HepG2 (cell line): Measurements from ENCODE around the gene UBTD1. TPM values are rescaled to one million over a fixed set of nuclear protein-coding genes. Genes with fewer than 3 reads are reported as not detected.

Experiments
- AHDC1 ChIP-seq: sonication (generic); formaldehyde crosslinking; IDR thresholded peaks from 2 replicates; pipeline ENCODE4 v1.5.1; 2020; ENCODE audit warnings: mild to moderate bottlenecking, missing genetic modification reagents, borderline replicate concordance
- DRAP1 ChIP-seq: IDR thresholded peaks from 2 replicates; pipeline ENCODE4 v1.6.1; 2016; ENCODE audit warnings: missing genetic modification reagents, missing compliant biosample characterization
- GLMP ChIP-seq: sonication (generic); formaldehyde crosslinking; IDR thresholded peaks from 2 replicates; pipeline ENCODE4 v1.9.0; 2021; ENCODE audit warnings: missing genetic modification reagents, mild to moderate bottlenecking, borderline replicate concordance
- LBX2 ChIP-seq: sonication (generic); formaldehyde crosslinking; IDR thresholded peaks from 2 replicates; pipeline ENCODE4 v1.5.0; 2020; ENCODE audit warnings: missing genetic modification reagents, mild to moderate bottlenecking, borderline replicate concordance
- MXD3 ChIP-seq: IDR thresholded peaks from 2 replicates; pipeline ENCODE4 v1.6.1; 2016; ENCODE audit warnings: mild to moderate bottlenecking, missing biosample characterization, missing genetic modification reagents
- PCBP2 ChIP-seq: fragments of 200-400 bp; formaldehyde crosslinking; optimal IDR thresholded peaks from 2 replicates; pipeline ENCODE3; 2018; ENCODE audit warnings: low read length, low read depth; ENCODE audit not compliant: poor library complexity, severe bottlenecking
- RELA ChIP-seq: sonication (generic); formaldehyde crosslinking; IDR thresholded peaks from 2 replicates; pipeline ENCODE4 v1.4.0; 2020; ENCODE audit warnings: missing genetic modification reagents
- SMARCC2 ChIP-seq: fragments of 450-650 bp; IDR thresholded peaks from 2 replicates; pipeline ENCODE4 v1.6.1; 2017; ENCODE audit warnings: antibody characterized with exemption, mild to moderate bottlenecking
- SOX6 ChIP-seq, 2 experiments: fragments of 450-650 bp in 1 of 2; sonication (generic) in 1 of 2; formaldehyde crosslinking in 1 of 2; IDR thresholded peaks; 2 replicates each; pipeline versions ENCODE4 v1.4.0 to v1.6.1; 2017 to 2020; ENCODE audit warnings: antibody characterized with exemption in 1 of 2, mild to moderate bottlenecking in 1 of 2, missing genetic modification reagents in 1 of 2
- TFDP2 ChIP-seq: sonication (generic); formaldehyde crosslinking; IDR thresholded peaks from 2 replicates; pipeline ENCODE4 v1.4.0; 2020; ENCODE audit warnings: missing genetic modification reagents
- ZNF441 ChIP-seq: sonication (generic); formaldehyde crosslinking; IDR thresholded peaks from 2 replicates; pipeline ENCODE4 v1.7.0; 2021; ENCODE audit warnings: missing genetic modification reagents, borderline replicate concordance
- ZNF512 ChIP-seq: sonication (generic); formaldehyde crosslinking; IDR thresholded peaks from 2 replicates; pipeline ENCODE4 v1.4.0; 2020; ENCODE audit warnings: mild to moderate bottlenecking, missing genetic modification reagents
- ZNF580 ChIP-seq: IDR thresholded peaks from 2 replicates; pipeline ENCODE4 v1.6.1; 2016; ENCODE audit warnings: low read depth, borderline replicate concordance
- ZNF709 ChIP-seq: sonication (generic); formaldehyde crosslinking; IDR thresholded peaks from 2 replicates; pipeline ENCODE4 v1.5.0; 2020; ENCODE audit warnings: mild to moderate bottlenecking, missing genetic modification reagents
- ZNF740 ChIP-seq: sonication (generic); formaldehyde crosslinking; IDR thresholded peaks from 2 replicates; pipeline ENCODE4 v1.4.0; 2020; ENCODE audit warnings: missing genetic modification reagents
- polyA plus RNA-seq, 8 experiments: library from polyadenylated mRNA; depleted of rRNA in 3 of 8; stranded (reverse) in 7 of 8; unstranded in 1 of 8; fragments of >200 nt; fragmentation: Illumina TruSeq in 4 of 8; extraction: Trizol in 4 of 8; gene quantifications; 2 replicates each; pipeline versions ENCODE4 v1.2.1 to v1.2.3, GENCODE V29; 2011 to 2016; ENCODE audit warnings: low read depth in 4 of 8, missing spikeins in 1 of 8, mixed read lengths in 1 of 8; ENCODE audit not compliant: insufficient read depth in 1 of 8
- total RNA-seq, 5 experiments: library from RNA; depleted of rRNA; stranded (reverse); fragments of >200 nt; fragmentation: Illumina TruSeq; extraction: Trizol; gene quantifications; 2 replicates each; pipeline ENCODE4 v1.2.3, GENCODE V29; 2016; ENCODE audit warnings: low read depth in 1 of 5

Gene UBTD1
- total and polyA plus RNA-seq, 2 of the 13 experiments (the other 11 are each of a cell fraction or from before 2014, with no cell fraction given) = 7.9 to 10.0 TPM

GRCh38 chr10:97498076-97498840 is 466 bp upstream of the UBTD1 start, which contains the start of gene MMS19 (continued):
- no peak for TF ChIP-seq AHDC1 (CRISPR knock-in tag)
- TF ChIP-seq PCBP2 = no peak
- 0 out of 2 replicates have a peak, but pooled peaks have one; percentile 38 for TF ChIP-seq RELA (CRISPR knock-in tag)
- TF ChIP-seq SOX6 (IDR thresholded peaks at IDR 0.05) = no peak
- peak; percentile 46 for TF ChIP-seq SOX6 (CRISPR knock-in tag; IDR thresholded peaks at IDR 0.05)
- TF ChIP-seq GLMP (CRISPR knock-in tag) = no peak
- TF ChIP-seq ZNF441 (CRISPR knock-in tag) = no peak; the same call in 1 of the 2 replicates
- peak; percentile 91 for TF ChIP-seq DRAP1
- TF ChIP-seq ZNF580 = no peak
- no peak for TF ChIP-seq ZNF740
- TF ChIP-seq ZNF709 (CRISPR knock-in tag) = peak; percentile 45; the same call in 1 of the 2 replicates
- TF ChIP-seq SMARCC2 = no peak
- TF ChIP-seq TFDP2 (CRISPR knock-in tag) = peak; percentile 37
- no peak for TF ChIP-seq MXD3 (CRISPR knock-in tag)
- TF ChIP-seq LBX2 (CRISPR knock-in tag) = peak; percentile 6; the same call in 1 of the 2 replicates
- no peak for TF ChIP-seq ZNF512 (CRISPR knock-in tag)
